ENCODE measurements around the gene DUOXA1.

Gene DUOXA1, protein sequence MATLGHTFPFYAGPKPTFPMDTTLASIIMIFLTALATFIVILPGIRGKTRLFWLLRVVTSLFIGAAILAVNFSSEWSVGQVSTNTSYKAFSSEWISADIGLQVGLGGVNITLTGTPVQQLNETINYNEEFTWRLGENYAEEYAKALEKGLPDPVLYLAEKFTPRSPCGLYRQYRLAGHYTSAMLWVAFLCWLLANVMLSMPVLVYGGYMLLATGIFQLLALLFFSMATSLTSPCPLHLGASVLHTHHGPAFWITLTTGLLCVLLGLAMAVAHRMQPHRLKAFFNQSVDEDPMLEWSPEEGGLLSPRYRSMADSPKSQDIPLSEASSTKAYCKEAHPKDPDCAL

DNA sequence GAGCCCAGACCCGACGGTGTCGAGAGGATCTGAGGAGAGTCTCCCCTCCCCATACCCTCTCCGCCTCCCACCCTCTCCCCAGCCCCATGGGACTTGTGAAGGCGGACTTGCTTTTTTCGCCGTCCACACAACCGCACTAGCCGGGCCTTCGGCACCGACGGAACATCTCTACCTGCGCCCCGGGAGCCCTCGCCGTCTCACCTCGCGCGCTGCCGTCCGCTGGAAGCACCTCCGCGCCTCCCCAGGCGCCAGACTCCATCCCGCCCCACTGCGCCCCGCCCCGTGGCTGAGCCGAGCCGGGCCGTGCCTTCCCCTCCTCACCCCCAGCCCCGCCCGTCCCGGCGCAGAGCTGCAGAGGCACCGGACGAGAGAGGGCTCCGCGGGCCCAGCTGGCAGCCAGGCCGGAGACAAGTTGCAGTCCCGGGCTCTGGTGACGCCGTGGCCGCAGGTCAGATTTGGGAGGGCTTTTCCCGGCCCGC, at the start of gene DUOXA1, which contains the start of gene DUOX1:
TSS of gene DUOXA1 (minus strand) at position 229 of the 479 bp plus-strand sequence. CDS start 6,865 bp downstream, outside the sequence.
TSS of gene DUOX1 (plus strand) at position 344 of the 479 bp plus-strand sequence. CDS start 1,973 bp downstream, outside the sequence.
- DNase-seq (ENCODE audit: low spot score) = no peak

DNA sequence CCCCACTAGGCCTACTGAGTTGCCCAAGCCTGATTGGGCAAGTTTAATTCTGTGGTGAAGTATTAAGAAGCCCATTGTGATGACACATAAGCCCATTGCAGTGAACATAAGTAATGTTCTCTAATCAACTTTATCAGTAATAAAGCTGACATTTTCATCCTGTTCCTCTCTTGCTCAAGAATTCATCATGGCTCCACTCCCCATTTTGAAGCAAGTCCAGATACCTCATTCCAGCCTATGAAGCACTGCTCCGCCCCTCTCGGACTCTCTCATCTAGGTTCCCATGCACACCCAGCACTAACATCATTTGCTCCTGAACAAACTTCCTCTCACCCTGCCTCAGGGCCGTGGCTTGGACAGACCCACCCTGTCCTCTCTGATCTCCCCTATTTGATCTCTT, 47.6 kb upstream of the DUOXA1 start:
- no peak for DNase-seq (ENCODE audit: low spot score)

DNA sequence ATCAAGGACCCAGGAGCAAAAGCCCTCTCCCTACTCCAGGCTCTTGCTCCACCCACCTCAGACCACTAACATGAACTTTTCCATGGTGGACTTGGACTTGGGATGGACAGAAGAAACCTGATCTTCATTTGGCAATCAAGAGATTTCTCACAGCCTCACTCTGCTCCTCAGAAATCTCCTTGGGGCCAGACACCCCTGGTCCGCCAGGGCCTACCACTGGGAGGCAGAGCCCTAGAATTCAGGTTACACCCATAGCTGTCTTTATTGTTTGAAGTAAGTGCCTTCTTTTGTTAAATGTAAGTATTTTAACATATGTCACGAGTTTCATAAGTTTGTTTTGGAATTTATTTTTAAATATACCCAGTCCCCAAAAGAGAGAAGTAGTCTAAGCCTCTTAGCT, 44.9 kb upstream of the DUOXA1 start:
- DNase-seq (ENCODE audit: low spot score) = no peak

DNA sequence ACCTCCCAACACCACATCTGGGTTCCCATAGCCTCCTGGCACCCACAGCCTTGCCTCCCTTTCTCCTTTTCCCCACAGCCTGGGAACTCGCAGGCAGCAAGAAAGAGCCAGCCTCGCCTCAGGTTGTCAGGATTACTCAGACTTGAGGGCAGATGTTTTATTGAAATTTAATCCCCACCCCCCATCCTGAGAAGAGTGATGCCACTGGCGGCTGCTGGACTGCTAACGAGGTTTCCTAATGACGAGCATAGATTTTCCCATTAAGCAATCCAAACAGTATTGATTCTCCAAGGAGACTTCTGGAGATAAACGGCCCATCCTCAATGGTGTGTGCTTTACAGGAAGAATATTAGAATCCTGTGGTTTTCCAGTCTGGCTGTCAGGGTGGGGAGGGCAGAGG, 44.4 kb upstream of the DUOXA1 start:
- DNase-seq (ENCODE audit: low spot score) = no peak

DNA sequence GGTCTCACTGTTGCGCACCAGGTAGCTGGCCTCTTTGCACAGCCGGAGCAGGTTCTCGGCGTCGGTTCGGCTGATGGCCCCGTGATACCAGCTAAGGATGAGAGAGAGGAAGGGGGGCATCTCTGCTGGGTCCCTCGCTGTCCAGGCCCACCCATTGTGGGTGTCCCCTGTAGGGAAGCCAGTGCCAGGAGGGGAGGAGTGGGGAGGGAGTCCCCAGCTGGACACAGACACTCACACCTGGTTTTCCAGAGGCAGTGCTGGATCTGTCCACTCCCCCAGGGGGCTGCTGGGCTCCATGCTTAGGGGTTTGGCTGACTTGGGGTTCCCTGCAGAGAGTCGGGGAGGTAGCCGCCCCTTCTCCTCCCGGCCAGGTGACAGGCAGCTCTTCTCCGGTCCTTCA, 42.2 kb upstream of the DUOXA1 start:
- no peak for DNase-seq (ENCODE audit: low spot score)

DNA sequence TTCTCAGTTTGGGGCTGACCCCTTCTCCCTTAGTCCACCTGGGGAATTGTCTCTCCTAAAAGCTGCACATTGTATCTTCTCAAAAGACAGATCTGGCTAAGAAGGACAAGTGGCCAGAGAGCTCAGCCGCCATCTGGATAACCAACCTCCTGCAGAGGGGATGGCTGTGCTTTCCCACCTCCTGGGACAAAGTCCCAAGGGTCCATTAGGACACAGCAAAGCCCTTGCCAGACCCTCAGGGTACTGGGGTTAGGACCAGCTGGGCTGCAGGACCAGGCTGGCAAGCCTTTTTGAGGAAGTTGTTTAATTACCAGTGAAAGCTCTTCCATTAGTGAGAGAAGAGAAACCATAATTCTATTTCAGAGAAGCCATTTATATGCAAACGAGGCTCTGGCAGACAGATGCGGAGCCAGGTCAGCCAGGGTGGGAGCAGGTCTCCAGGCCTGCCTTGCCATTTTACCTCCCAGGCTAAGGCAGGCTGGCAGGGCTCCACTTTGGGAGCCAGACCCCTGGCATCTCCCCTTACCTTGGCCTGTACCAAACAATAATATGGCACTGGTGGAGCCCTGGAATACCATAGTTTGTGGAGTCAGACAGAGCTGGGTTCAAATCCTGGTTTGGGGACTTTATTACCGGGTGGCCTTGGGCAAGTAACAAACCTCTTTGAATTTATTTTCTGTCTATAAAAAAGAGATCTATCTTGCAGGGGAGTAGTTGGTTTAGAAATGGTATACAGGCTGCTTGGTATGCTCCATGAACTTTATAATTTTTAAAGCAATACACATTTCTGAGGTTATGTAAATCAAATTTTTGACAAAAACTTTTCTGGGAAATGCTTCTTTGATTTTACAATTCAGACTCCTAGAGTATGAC, 40.2 kb upstream of the DUOXA1 start:
- no peak for DNase-seq (ENCODE audit: low spot score)

DNA sequence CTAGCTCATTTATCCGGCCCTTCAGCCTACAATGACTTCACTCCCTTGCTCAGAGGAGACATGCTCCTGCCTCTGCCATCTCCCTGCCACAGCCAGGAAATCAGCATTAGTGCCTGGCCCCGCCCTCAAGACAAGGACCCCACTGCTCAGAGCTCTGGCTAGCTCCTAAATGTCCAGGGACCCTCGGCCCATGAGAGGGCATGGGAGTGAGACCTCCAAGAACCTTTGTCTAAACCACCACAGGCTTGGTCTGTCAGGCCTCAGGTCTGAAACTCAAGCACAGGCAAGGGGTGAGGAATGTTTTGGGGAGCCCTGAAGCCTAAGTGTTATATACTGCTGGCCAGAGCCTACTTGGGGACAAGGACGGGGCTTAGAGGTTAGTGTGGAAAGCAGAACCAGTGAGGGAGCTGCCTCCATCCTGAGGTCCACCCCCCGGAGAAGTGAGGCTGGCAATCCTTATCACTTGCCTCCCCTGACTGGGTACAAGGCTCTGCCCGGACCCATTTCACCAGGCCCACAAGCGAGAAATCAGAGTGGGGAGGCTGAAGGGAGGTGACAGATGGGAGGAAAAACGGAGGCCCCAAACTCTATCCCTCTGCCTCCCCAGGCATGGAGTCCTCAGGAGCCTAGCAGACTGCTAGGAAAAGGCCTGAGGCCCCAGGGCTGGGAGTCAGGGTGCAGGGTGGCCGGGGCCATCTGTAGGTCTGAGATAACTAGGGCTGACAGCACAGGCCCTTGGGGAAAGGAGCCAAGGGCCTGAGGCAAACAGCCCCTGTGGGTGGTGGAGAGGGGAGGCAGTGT, 39.3 kb upstream of the DUOXA1 start:
- no peak for DNase-seq (ENCODE audit: low spot score)

DNA sequence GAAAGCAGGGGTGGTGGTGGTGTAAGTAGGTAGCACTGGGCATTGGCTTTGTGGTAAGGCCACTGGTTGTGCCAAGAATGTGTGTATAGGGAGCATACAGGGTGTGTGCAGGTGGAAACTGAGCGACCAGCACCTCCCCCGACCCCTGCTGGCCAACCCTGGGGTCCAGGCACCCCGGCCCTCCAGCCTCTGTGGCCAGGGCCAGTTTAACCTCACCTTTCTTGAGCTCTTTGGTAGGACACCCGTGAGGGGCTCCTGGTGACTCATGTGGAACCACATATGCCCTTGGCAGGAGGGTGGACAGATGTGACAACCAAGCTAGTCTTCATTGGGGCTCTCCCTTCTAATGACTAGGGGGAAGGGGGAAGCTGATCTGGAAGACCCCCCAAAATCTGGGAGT, 38.6 kb upstream of the DUOXA1 start:
- no peak for DNase-seq (ENCODE audit: low spot score)

DNA sequence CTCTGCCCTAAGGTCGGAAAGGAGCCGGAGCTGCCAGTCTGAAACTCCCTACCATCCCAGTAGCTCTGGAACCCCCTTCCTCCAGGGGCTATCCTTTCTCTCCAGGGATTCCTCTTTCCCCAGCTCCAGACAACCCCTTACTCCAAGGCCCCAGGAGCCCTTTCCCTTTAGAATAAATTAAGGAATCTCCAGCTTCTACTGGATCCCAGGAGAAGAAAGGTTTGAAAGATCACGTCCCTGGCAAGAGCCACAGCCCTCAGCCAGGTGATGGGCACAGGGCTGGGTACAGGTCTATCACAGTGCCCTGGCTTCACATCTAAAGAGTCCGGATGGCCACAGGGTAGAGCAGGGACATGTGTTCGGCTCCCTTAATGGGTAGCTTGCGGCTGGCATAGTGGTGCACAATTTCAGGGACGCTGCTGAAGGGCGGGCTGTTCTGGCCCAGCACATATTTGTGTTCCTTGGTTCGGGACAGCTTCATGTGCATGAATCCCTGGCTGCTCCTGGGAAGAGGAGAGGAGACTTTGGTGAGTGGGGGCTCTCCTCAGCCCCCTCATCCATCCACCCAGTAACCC, 38.0 kb upstream of the DUOXA1 start:
- DNase-seq (ENCODE audit: low spot score) = no peak

DNA sequence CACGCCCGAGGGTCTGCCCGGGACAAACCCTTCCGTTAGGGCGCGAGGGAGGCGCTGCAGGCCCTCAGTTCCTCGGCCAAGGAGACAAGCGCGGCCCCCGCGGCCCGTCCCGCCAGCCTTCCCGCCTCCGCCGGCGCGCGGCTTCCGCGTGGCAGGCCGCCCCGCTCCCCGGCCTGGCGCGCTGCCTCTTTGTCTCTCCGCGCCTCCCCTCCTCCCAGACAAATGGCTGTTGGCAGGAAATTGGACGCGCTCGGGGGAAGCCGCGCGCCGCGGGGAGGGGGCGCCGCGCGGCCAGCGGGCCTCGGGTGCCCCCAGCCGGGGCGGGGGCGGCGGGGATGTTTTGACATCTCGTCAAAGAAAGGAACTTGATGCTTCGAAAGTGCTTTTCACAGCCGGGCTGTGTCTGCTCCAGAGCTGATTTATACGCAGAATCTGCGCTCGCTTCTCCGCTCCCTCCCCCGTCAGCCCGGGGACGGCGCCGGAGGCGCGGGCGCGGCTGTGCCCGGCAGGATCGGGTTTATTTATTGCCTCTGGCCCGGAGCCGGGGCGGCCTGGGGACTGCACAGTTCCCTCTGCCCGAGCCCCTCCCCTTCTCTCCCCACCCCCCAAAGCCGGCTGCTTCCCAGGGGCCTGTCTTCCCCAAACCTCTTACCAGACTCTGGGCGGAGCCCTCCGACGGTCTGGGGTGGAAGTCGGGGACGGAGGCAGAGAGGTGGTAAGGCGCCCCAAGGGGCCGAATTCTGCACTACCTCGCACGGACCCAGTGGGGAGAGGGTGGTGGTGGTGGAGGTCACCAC, 37.4 kb upstream of the DUOXA1 start:
- DNase-seq (ENCODE audit: low spot score) = peak; percentile 91

DNA sequence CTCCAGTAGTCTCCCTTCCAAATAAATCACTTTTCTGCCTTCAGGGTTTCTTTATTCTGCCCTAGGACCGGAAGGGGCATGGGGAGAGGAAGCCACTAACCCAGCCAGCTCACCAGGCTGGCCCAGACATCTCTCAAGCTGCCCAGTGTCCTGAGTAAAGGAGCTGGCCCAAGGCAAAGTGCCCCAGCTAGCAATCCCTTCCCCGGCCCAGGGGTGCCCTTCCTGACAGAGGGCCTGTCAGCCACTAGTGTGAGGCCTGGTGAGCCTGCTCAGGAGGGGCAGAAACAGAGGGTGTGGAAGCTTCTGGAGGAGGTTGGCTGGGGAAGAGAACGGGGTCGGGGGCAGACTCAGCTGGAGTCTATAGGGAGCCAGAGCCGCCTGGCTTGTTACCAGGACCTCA, 35.9 kb upstream of the DUOXA1 start:
- DNase-seq (ENCODE audit: low spot score) = no peak

DNA sequence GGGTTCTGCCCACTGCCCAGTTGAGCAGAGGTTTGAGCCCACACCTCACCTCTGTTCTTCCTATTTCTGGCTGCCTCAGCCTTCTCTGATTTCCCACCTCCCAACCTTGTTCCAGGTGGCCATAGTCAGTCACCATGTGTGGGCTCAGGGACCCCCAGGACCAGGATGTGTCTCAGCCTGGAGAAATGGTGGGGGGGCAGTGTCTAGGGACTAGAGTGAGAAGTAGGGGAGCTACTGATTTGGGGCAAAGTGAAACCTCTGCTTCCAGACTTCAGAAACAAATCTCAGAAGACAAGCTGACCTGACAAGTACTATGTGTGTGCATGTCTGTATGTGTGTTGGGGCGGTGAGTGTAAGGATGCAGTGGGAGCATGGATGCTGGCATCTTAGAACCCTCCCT, 35.2 kb upstream of the DUOXA1 start:
- no peak for DNase-seq (ENCODE audit: low spot score)

DNA sequence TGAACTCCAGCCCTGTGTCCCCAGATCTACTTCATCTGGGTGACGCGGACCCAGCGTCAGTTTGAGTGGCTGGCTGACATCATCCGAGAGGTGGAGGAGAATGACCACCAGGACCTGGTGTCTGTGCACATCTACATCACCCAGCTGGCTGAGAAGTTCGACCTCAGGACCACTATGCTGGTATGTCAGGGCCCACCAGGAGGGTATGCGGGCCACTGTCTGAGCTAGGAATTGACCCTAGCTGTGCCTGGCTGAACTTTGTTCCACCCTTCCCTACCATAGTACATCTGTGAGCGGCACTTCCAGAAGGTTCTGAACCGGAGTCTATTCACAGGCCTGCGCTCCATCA, 33.8 kb upstream of the DUOXA1 start:
- DNase-seq (ENCODE audit: low spot score) = no peak

DNA sequence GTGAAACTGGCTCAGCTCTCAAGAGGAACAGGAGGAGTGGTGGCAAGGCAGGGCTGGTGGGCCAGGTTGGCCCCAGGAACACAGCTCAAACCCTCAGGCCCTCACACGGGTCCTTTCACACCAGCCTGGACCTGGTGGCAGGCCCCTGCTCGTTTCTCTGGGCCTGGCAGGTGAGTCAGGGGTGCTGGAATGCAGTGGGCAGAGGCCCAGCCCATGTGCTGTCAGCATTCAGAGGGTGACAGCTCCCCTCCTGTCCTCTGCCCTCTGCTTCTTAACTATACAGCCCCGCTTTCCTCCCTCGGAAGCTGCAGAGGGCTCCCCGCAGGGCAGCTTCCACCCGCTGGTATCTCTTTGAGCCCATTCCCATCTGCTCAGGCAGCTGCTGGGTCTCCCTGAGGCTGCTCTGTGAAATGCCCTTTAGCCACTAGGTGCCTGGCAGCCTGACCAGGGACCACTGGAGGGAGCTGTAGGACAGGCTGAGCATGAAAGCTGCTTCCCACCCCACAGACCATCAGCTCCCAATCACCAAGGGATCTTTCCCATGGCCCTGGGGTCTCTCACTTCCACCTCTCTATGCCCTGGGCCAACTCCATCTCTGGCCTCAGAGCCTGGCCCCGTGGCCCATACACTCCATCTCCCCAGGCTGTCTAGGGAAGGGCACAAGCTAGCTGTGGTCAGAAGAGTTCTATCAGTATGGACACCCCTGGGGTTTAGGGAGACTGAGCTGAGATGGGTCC, 33.3 kb upstream of the DUOXA1 start:
- DNase-seq (ENCODE audit: low spot score) = peak; percentile 93

DNA sequence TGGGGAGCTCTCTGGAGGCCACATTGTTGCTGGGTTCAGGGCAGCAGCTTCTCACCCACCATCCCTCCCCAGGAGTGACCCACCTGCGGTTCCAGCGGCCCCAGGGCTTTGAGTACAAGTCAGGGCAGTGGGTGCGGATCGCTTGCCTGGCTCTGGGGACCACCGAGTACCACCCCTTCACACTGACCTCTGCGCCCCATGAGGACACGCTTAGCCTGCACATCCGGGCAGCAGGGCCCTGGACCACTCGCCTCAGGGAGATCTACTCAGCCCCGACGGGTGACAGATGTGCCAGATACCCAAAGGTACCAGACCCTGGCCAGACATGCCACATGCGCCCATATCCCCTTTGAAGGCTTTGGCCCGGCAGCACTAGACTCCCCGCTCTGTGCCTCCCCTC, 32.0 kb upstream of the DUOXA1 start:
- no peak for DNase-seq (ENCODE audit: low spot score)

DNA sequence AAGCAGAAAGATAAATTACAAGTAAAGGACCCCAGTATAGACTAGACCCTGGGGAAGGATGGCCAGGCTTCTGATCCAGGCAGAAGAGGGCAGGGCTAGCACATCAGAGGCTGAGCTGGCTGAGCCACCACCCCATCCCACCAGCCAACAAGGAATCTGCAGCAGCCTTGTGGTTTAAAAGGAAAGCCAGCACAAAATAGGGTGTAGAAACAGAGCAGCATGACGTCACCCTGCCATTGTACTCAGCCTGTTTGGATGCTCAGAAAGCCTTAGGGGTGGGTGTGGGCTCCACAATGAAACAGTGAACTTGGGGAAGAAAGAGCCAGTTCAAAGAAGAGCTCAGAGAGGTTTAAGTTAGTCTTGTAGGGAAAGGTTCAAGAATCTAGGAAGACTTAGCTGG, 28.3 kb upstream of the DUOXA1 start:
- DNase-seq (ENCODE audit: low spot score) = peak; percentile 73

DNA sequence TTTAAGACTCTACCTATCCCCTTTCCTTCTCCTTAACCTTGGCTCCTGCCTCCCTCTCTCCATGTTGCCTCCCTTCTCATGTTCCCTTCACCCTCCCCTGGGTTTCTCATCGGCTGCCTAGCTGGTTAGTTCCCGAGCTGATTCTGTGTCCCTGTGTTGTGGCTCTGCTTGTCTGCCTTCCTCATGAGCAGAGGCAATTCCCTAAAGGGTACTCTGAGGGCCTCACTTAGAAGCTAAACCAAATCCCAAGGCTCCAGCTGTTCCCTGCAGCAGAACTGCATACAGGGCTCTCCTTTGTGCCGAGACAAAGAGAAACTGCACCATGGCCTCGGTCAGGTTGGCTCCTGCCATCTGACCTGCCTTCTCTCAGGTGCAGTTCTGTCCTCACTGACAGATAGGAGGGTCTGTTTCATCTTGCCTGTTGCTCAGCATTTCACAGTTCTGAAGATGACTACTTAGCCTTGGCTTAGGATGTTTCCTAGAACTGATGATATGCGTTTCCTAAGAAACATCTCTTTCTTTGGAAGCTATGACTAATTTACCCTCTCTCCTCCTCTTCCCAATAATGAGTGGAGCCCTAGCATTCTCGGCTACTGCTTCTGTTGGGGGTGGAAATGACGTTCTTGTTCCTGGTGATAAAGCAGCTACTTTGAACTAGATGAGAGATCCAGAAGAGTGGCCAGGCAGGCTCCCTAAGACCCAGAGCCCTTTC, 27.2 kb upstream of the DUOXA1 start:
- peak; percentile 60 for DNase-seq (ENCODE audit: low spot score)

DNA sequence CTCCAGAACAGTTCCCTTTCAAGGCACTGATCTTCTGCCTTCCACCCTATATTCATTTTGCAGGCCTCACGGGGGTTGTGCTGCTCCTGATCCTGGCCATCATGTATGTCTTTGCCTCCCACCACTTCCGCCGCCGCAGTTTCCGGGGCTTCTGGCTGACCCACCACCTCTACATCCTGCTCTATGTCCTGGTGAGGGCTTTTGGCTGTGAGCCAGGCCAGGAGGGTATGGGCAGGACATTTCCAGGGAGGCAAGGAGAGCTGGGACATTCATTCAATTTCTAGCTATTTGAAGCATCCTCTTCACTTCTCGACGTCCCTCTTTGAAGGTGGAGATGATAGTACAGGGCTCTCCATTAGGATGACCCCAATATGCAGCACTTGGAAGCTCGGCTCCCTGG, 26.1 kb upstream of the DUOXA1 start:
- no peak for DNase-seq (ENCODE audit: low spot score)

DNA sequence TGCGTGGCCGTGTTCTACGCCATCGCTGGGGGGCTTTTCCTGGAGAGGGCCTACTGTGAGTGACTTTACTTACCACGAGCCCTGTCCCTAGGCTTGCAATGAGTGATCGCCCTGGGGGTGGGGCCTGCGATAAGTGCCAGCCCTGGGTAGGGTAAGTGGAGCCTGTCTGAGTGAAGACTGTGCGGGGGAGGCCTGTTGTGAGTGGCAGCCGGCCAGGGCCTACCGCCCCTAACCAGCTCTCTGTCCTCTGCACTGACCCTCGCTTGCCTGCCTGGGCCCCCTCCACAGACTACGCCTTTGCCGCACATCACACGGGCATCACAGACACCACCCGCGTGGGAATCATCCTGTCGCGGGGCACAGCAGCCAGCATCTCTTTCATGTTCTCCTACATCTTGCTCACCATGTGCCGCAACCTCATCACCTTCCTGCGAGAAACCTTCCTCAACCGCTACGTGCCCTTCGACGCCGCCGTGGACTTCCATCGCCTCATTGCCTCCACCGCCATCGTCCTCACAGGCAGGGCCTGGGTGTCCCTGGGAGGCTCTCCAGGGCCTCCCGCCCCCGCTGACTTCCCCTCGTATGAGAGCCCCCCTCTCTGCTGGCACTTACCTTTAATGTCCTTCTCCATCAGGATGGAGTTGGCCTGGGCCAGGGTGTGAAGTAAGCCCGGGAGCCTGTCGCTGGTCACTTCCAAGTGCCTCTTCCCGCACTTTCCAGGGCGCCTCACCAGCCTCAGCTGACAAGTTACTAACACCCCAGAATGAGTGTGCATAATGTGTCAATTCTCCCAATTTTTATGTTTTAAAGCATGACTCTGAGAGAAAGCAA, 22.5 kb upstream of the DUOXA1 start:
- DNase-seq (ENCODE audit: low spot score) = no peak
